Esophagus muscularis mucosa (tissue), 4 donors: ENCODE results near the gene PTPRT. TPM values are rescaled to one million over a fixed set of nuclear protein-coding genes. Genes with fewer than 3 reads are reported as not detected.

ENCODE experiments used
- DNase-seq: peaks from one replicate; pipeline ENCODE4 v3.0.0-alpha.2; 2017; ENCODE audit errors: extremely low spot score
- H3K27ac ChIP-seq, 4 donors: fragments of 200-600 bp; sonication (generic); replicated peaks in 1 of 4; 1 replicate in 3 of 4; 2 replicates in 1 of 4; pipeline ENCODE4 v1.5.1; 2016 to 2019; ENCODE audit warnings: mild to moderate bottlenecking in 1 of 4
- H3K27me3 ChIP-seq, 4 donors: fragments of 200-600 bp; sonication (generic); one replicate each; pipeline versions ENCODE4 v1.5.1 to v1.6.0; 2016 to 2019
- H3K36me3 ChIP-seq, 4 donors: fragments of 200-600 bp; sonication (generic); one replicate each; pipeline ENCODE4 v1.5.1; 2016 to 2019
- H3K4me1 ChIP-seq, 4 donors: fragments of 200-600 bp; sonication (generic); one replicate each; pipeline ENCODE4 v1.5.1; 2016 to 2019
- H3K4me3 ChIP-seq, 4 donors: fragments of 200-600 bp; sonication (generic); 1 replicate in 2 of 4; 2 replicates in 2 of 4; pipeline ENCODE4 v1.5.1; 2016 to 2019; ENCODE audit warnings: mild to moderate bottlenecking in 4 of 4, moderate library complexity in 1 of 4
- H3K9me3 ChIP-seq, 4 donors: fragments of 200-600 bp; sonication (generic); 1 replicate in 3 of 4; 2 replicates in 1 of 4; pipeline ENCODE4 v1.5.1; 2016 to 2019
- EP300 ChIP-seq: sonication (generic); formaldehyde crosslinking; IDR thresholded peaks from one replicate; pipeline ENCODE4 v1.6.1; 2017; ENCODE audit warnings: antibody characterized with exemption
- POLR2A ChIP-seq: fragments of 450-650 bp; IDR thresholded peaks from one replicate; pipeline ENCODE4 v1.6.1; 2017; ENCODE audit warnings: antibody characterized with exemption, moderate library complexity, mild to moderate bottlenecking, low read depth
- POLR2AphosphoS5 ChIP-seq, 2 donors: sonication (generic); formaldehyde crosslinking; IDR thresholded peaks; one replicate each; pipeline ENCODE4 v1.6.1; 2017; ENCODE audit warnings: antibody characterized with exemption in 2 of 2
- WGBS: methylation state at CpG from one replicate; pipeline ENCODE4 v1.1.5; 2018; 5-methylcytosine and 5-hydroxymethylcytosine counted together
- intact Hi-C: fragments of 100-400 bp; cut with DNase I; formaldehyde crosslinking; loops from one replicate; pipeline ENCODE4 v1.15.1; 2023
- total RNA-seq, 4 donors: library from RNA; depleted of rRNA; stranded (reverse); fragments of >200 nt; gene quantifications; one replicate each; pipeline versions ENCODE4 v1.1.0 to v1.2.1, GENCODE V29; 2016
- TF ChIP-seq, protein P1 (sequence below), 3 experiments: fragments of 200-600 bp in 2 of 3; fragments of 450-650 bp in 1 of 3; sonication (generic) in 2 of 3; IDR thresholded peaks; one replicate each; pipeline ENCODE4 v1.5.1; 2017 to 2019; ENCODE audit warnings: antibody characterized with exemption in 3 of 3, mild to moderate bottlenecking in 2 of 3, moderate library complexity in 1 of 3

Gene PTPRT
- total RNA-seq, 4 donors from 2014 or later, result 0.06 to 0.39 TPM; not detected in 2

DNA sequence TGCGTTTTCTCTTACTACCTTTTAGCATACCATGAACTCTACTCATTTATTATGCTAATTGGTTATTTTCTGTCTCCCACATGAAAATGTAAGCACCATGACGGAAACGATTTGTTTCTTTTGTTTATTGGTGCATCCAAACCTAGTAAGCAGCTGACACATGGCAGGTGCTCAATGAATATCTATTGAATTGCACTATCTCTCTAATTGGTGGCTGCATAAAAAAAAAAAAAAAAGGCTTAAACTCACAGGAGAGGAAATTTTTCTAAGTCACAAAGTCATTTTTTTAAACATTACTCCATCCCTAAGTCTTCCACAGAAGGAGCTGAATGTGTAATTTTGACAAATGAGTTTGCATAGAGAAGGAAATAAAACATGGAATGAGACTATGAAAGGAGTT lies 608.4 kb downstream of the PTPRT start:
- H3K27ac ChIP-seq, result no peak overlapping the region
- intact Hi-C loops, result no loop called here
- no peaks in the 10 kb centered on the region for H3K4me1 ChIP-seq
- H3K27me3 ChIP-seq, result no peaks in the 10 kb centered on the region
- H3K9me3 ChIP-seq, result no peaks in the 10 kb centered on the region
- DNase-seq, result no peak
- no peak for TF ChIP-seq POLR2A
- no peak for TF ChIP-seq POLR2AphosphoS5 (IDR thresholded peaks at IDR 0.05)
- no peak for TF ChIP-seq EP300
- TF ChIP-seq, protein P1, sequence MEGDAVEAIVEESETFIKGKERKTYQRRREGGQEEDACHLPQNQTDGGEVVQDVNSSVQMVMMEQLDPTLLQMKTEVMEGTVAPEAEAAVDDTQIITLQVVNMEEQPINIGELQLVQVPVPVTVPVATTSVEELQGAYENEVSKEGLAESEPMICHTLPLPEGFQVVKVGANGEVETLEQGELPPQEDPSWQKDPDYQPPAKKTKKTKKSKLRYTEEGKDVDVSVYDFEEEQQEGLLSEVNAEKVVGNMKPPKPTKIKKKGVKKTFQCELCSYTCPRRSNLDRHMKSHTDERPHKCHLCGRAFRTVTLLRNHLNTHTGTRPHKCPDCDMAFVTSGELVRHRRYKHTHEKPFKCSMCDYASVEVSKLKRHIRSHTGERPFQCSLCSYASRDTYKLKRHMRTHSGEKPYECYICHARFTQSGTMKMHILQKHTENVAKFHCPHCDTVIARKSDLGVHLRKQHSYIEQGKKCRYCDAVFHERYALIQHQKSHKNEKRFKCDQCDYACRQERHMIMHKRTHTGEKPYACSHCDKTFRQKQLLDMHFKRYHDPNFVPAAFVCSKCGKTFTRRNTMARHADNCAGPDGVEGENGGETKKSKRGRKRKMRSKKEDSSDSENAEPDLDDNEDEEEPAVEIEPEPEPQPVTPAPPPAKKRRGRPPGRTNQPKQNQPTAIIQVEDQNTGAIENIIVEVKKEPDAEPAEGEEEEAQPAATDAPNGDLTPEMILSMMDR (IDR thresholded peaks at IDR 0.05), result no peak
- WGBS, result 84% methylated on average over 3 of the region's 3 CpGs
- no peaks in the 10 kb centered on the region for H3K36me3 ChIP-seq
- H3K4me3 ChIP-seq, result no peak overlapping the region

DNA sequence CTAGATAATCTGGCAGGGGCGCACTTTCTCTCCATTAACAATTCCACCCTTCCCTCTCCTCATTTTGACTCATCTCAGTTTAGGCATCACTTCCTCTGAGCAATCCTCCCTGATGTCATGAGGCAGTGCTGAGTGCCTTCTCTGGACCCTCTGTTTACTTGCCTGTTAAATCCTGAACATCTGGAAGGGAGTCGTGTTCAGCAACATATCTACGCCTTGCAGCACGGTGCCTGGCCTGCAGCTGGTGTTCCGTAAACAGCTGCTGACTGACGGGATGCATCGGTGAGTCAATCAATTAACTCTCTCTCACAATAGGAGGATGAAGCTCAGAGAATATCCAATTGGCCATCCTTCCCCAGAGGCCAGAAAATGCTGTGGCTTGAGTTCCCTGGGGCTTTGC lies 613.5 kb downstream of the PTPRT start:
- WGBS, result 58% methylated on average over 7 of the region's 7 CpGs

GRCh38 chr20:42572320-42573016 lies 617.2 kb downstream of the PTPRT start:
- H3K36me3 ChIP-seq, result no peaks in the 10 kb centered on the region
- TF ChIP-seq POLR2AphosphoS5 (IDR thresholded peaks at IDR 0.05) (no peak), POLR2A (no peak), EP300 (no peak)
- TF ChIP-seq, protein P1 (IDR thresholded peaks at IDR 0.05), result no peak
- DNase-seq, result no peak
- no peaks in the 10 kb centered on the region for H3K4me1 ChIP-seq
- H3K27me3 ChIP-seq, result no peaks in the 10 kb centered on the region
- 80% methylated on average over 2 of the region's 2 CpGs for WGBS
- H3K27ac ChIP-seq, result no peak overlapping the region
- H3K9me3 ChIP-seq, result peaks cover 0 to 14% (median 6%) of the 10 kb centered on the region in 4 donors
- H3K4me3 ChIP-seq, result no peak overlapping the region
- intact Hi-C loops, result no loop called here

More for the DNA sequence above, 613.5 kb downstream of the PTPRT start:
- Histone ChIP-seq H3K4me3 (no peak overlapping the region), H3K36me3 (no peaks in the 10 kb centered on the region), H3K27me3 (no peaks in the 10 kb centered on the region), H3K9me3 (peaks cover 0 to 14% (median 6%) of the 10 kb centered on the region in 4 donors), H3K27ac (no peak overlapping the region), H3K4me1 (no peaks in the 10 kb centered on the region)
- intact Hi-C loops, result no loop called here
- DNase-seq, result no peak
- TF ChIP-seq, protein P1 (IDR thresholded peaks at IDR 0.05), result no peak
- TF ChIP-seq POLR2A (no peak), EP300 (no peak), POLR2AphosphoS5 (IDR thresholded peaks at IDR 0.05) (no peak)

GRCh38 chr20:42567409-42567808 lies 622.3 kb downstream of the PTPRT start:
- Histone ChIP-seq H3K4me3 (no peak overlapping the region), H3K9me3 (peaks cover 0 to 11% (median 5%) of the 10 kb centered on the region in 4 donors), H3K27ac (no peak overlapping the region), H3K36me3 (no peaks in the 10 kb centered on the region), H3K4me1 (no peaks in the 10 kb centered on the region), H3K27me3 (no peaks in the 10 kb centered on the region)
- peak; percentile 8 for DNase-seq
- intact Hi-C loops, result loop anchor here (5.0 kb wide), 1 partner anchor 490 kb away; no protein-coding TSS in a partner anchor
- 81% methylated on average over 1 of the region's 1 CpG for WGBS
- TF ChIP-seq POLR2A, result no peak
- TF ChIP-seq, protein P1 (IDR thresholded peaks at IDR 0.05), result no peak
- TF ChIP-seq EP300, result no peak
- TF ChIP-seq POLR2AphosphoS5 (IDR thresholded peaks at IDR 0.05), result no peak
